SU-DHL-6 (cell line): ENCODE data around the gene RBM6.
"Not testable (repeated sequence)": the region's sequence is repeated elsewhere in the genome, so short reads cannot be mapped to it uniquely, and the experiment has no call there.

ENCODE experiments used
- CTCF ChIP-seq: fragments of 200-600 bp; sonication (generic); IDR thresholded peaks from one replicate; pipeline ENCODE4 v1.5.1; 2017; ENCODE audit warnings: antibody characterized with exemption, mild to moderate bottlenecking, low read length, moderate library complexity; ENCODE audit not compliant: insufficient read depth, poor library complexity, severe bottlenecking
- EZH2phosphoT487 ChIP-seq: fragments of 200-600 bp; sonication (generic), shearing (Covaris generic); conservative IDR thresholded peaks from 2 replicates; pipeline ENCODE4 v1.6.1; 2018; ENCODE audit warnings: mild to moderate bottlenecking, antibody characterized with exemption, low read length, moderate library complexity, mixed read lengths

DNA sequence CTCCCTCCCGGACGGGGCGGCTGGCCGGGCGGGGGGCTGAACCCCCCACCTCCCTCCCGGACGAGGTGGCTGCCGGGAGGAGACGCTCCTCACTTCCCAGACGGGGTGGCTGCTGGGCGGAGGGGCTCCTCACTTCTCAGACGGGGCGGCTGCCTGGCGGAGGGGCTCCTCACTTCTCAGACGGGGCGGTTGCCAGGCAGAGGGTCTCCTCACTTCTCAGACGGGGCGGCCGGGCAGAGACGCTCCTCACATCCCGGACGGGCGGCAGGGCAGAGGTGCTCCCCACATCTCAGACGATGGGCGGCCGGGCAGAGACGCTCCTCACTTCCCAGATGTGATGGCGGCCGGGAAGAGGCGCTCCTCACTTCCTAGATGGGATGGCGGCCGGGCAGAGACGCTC is 145.0 kb downstream of the RBM6 start:
- TF ChIP-seq CTCF, EZH2phosphoT487: not testable (repeated sequence)
